ENCODE data around the gene SRGAP1.

The SRGAP1 gene

DNA sequence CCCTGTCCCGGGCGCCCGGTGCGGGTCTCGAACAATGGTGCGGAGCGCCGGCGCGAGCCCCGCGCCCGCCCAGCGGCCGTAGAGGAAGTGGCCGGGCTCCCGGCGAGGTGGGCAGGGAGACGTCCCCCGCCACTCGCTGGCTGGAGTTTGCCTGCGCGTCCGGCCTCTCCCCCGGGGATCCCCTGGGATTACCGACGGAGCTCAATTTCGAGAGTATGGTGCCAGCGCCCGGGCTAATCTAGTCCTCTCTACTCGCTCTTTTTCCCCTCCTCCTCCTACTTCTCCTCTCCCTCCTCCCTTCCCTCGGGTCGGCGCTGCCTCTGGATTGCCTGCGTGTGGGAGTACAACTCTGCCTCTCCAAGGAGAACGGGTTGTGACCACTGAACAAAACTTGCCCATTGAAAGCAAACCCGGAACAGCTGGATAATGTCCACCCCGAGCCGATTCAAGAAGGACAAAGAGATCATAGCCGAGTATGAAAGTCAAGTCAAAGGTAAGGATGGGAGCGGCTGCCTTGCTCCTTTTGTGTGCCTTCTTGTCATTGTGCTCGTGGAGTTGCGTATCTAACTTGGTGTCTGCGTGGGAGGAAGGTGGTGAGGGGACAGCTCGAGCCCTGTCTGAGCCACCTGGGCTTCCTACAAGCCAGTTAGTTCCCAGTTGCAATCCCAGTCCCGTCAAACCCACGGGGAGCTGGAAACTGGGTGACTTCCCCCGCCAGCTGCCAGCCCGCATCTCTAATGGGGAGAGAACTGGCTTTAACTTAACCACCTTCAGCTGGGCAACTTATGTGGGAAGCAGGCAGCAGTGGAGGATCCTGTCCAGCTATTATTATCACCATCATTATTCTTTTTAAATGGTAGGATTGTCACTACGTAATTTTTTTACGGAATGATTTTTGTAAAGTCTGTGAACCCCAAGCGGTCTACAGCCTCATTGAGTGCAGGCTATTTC lies at the start of gene SRGAP1:
SRGAP1 (plus strand) TSS at position 310 of the 951 bp plus-strand sequence; CDS start at position 427, 117 bp downstream.
- Histone ChIP-seq H3K4me1 (ENCODE audit: control insufficient read depth, insufficient read depth, low read length) (peaks cover 7% of the 10 kb centered on the region; the same call in 1 of the 2 replicates), H3K9me3 (ENCODE audit: control insufficient read depth, insufficient read depth, low read length) (no peaks in the 10 kb centered on the region)

DNA sequence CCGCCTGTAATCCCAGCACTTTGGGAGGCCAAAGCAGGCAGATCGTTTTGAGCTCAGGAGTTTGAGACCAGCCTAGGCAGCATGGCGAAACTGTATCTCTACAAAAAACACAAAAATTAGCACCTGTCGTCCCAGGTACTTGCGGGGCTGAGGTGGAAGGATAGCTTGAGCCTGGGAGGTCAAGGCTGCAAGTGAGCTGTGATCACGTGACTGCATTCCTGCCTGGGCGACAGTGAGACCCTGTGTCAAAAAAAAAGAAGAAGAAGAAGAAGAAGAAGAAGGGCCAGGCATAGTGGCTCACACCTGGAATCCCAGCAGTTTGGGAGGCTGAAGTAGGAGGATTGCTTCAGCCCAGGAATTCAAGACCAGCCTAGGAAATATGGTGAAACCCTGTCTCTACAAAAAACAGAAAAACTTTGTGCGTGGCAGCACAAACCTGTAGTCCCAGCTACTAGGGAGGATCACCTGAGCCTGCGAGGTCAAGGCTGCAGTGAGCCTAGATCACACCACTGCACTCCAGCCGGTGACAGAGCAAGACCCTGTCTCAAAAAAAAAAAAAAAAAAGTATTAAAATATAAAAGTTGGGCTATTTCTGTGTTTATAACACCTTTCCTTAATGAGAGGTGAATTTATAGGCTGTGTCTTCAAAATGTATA lies 49.3 kb upstream of the SRGAP1 start:
- H3K9me3 ChIP-seq (ENCODE audit: control insufficient read depth, insufficient read depth, low read length): no peaks in the 10 kb centered on the region
- H3K27ac ChIP-seq (ENCODE audit: low read depth, low read length): no peak overlapping the region
- H3K4me1 ChIP-seq (ENCODE audit: control insufficient read depth, insufficient read depth, low read length): no peaks in the 10 kb centered on the region
- H3K27me3 ChIP-seq (ENCODE audit: control insufficient read depth, insufficient read depth, low read length): no peaks in the 10 kb centered on the region
- H3K4me3 ChIP-seq (ENCODE audit: low read depth, low read length): no peak overlapping the region
- H3K9ac ChIP-seq (ENCODE audit: low read depth, low read length): no peak overlapping the region
- H3K36me3 ChIP-seq (ENCODE audit: control insufficient read depth, insufficient read depth, low read length): peaks cover 12% of the 10 kb centered on the region

More for the DNA sequence above, at the start of gene SRGAP1:
- Histone ChIP-seq H3K9ac (ENCODE audit: low read depth, low read length) (peak within 1 kb of the TSS; percentile 28), H3K27me3 (ENCODE audit: control insufficient read depth, insufficient read depth, low read length) (peaks cover 11% of the 10 kb centered on the region), H3K36me3 (ENCODE audit: control insufficient read depth, insufficient read depth, low read length) (no peaks in the 10 kb centered on the region), H3K4me3 (ENCODE audit: low read depth, low read length) (peak within 1 kb of the TSS; percentile 94), H3K27ac (ENCODE audit: low read depth, low read length) (peak within 1 kb of the TSS; percentile 57)

DNA sequence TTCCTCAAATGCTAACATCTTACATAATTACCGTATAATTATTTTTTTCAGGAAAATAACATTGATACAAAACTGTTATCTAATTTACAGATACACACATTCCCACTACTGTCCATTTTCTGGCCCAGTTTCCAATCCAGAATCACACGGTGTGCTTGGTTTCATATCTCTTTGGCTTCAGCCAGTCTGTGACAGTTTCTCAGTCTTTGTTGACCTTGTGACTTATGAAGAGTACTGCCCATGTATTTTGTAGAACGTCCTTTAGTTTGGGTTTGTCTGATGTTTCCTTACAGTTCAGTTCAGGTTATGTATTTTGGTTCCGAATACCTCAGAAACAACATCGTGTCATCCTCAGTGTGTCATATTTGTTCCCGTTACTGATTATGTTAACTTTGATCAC lies 48.6 kb upstream of the SRGAP1 start:
- Histone ChIP-seq H3K36me3 (ENCODE audit: control insufficient read depth, insufficient read depth, low read length) (peaks cover 6% of the 10 kb centered on the region; the same call in 1 of the 2 replicates), H3K9ac (ENCODE audit: low read depth, low read length) (no peak overlapping the region), H3K4me3 (ENCODE audit: low read depth, low read length) (no peak overlapping the region), H3K4me1 (ENCODE audit: control insufficient read depth, insufficient read depth, low read length) (no peaks in the 10 kb centered on the region), H3K9me3 (ENCODE audit: control insufficient read depth, insufficient read depth, low read length) (no peaks in the 10 kb centered on the region), H3K27ac (ENCODE audit: low read depth, low read length) (no peak overlapping the region), H3K27me3 (ENCODE audit: control insufficient read depth, insufficient read depth, low read length) (no peaks in the 10 kb centered on the region)

DNA sequence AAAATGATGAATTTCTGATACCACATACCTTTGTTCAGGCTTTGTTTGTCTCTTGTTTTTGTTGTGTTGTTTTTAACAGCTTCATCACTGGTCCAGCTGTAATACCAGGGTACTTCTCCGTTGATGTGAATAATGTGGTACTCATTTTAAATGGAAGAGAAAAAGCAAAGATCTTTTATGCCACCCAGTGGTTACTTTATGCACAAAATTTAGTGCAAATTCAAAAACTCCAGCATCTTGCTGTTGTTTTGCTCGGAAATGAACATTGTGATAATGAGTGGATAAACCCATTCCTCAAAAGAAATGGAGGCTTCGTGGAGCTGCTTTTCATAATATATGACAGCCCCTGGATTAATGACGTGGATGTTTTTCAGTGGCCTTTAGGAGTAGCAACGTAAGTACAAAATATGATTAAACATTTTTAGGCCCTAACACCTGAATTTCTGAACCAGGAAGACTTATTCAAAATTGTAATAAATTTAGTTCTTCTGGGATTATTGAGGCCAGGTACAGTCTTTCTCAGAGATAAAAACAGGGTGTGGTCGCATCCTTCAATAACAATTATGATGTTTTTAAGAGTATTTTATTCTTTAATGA lies 42.4 kb upstream of the SRGAP1 start:
- Histone ChIP-seq H3K36me3 (ENCODE audit: control insufficient read depth, insufficient read depth, low read length) (peaks cover 7% of the 10 kb centered on the region; the same call in 1 of the 2 replicates), H3K27me3 (ENCODE audit: control insufficient read depth, insufficient read depth, low read length) (no peaks in the 10 kb centered on the region), H3K4me1 (ENCODE audit: control insufficient read depth, insufficient read depth, low read length) (no peaks in the 10 kb centered on the region), H3K9ac (ENCODE audit: low read depth, low read length) (no peak overlapping the region), H3K4me3 (ENCODE audit: low read depth, low read length) (no peak overlapping the region), H3K9me3 (ENCODE audit: control insufficient read depth, insufficient read depth, low read length) (no peaks in the 10 kb centered on the region), H3K27ac (ENCODE audit: low read depth, low read length) (no peak overlapping the region)

DNA sequence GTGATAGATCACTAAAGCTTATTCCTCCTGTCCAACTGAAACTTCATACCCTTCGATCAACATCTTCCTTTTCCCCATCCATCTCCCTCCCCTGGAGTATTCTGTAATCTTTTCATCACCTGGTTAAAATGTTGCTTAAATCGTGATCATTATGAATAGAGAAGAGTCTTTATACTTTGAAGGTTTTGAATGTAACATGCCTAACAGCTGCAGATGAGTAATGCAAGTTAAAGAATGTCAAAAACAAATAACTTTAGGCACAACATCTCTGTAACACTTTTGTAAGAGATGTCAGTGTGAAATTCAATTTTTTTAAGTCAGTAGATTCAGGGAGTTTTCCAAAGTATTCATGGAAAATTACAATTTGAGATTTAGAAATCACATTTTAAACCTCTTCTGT lies 39.8 kb upstream of the SRGAP1 start:
- Histone ChIP-seq H3K9ac (ENCODE audit: low read depth, low read length) (no peak overlapping the region), H3K4me3 (ENCODE audit: low read depth, low read length) (no peak overlapping the region), H3K9me3 (ENCODE audit: control insufficient read depth, insufficient read depth, low read length) (no peaks in the 10 kb centered on the region), H3K27me3 (ENCODE audit: control insufficient read depth, insufficient read depth, low read length) (no peaks in the 10 kb centered on the region), H3K27ac (ENCODE audit: low read depth, low read length) (no peak overlapping the region), H3K36me3 (ENCODE audit: control insufficient read depth, insufficient read depth, low read length) (peaks cover 14% of the 10 kb centered on the region; the same call in 1 of the 2 replicates), H3K4me1 (ENCODE audit: control insufficient read depth, insufficient read depth, low read length) (no peaks in the 10 kb centered on the region)

DNA sequence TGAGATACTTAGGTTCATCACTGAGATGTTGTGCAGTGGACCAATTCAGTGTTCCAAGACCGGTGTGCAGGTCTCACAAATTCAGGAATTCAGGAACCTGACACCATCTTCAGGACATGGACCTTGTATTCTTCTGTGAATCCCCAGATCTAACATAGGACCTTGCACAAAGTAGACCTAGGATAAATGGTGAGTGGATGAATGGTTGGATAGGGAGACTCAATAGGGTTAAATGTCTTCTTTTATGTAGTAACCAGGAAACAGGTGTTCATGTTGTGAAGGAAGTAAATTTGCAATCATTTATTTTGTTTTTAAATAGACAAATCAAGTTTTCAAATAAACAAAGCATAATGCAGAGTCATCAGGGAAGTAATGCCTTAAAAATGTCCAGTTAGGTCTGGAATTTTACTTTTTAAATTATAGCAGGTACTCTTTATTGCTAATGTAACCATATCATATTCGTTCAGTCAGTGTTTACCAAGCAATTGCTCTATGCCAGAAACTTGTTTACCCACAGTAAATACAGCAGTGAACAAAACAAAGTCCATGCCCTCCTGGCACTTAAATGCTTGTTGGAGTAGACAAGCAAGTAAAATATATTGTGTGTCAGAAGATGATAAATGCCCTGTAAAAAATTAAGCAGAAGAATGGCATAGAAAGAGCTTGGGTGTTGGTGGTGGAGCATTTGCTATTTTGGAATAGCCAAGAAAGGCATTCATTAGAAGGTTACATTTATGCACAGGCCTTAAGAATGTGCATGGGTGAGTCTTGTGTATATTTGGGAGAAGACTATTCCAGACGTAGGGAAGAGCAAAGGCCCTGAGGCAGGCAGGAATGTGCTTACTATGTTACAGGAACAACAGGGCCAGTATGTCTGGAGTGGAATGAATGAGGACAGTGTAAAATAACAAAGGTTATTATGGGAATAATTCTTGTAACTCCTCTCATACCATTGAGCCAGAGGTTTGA lies 38.5 kb upstream of the SRGAP1 start:
- H3K9ac ChIP-seq (ENCODE audit: low read depth, low read length): no peak overlapping the region
- H3K36me3 ChIP-seq (ENCODE audit: control insufficient read depth, insufficient read depth, low read length): peaks cover 14% of the 10 kb centered on the region; the same call in 1 of the 2 replicates
- H3K27me3 ChIP-seq (ENCODE audit: control insufficient read depth, insufficient read depth, low read length): no peaks in the 10 kb centered on the region
- no peak overlapping the region for H3K4me3 ChIP-seq (ENCODE audit: low read depth, low read length)
- no peak overlapping the region for H3K27ac ChIP-seq (ENCODE audit: low read depth, low read length)
- H3K4me1 ChIP-seq (ENCODE audit: control insufficient read depth, insufficient read depth, low read length): no peaks in the 10 kb centered on the region
- H3K9me3 ChIP-seq (ENCODE audit: control insufficient read depth, insufficient read depth, low read length): no peaks in the 10 kb centered on the region

DNA sequence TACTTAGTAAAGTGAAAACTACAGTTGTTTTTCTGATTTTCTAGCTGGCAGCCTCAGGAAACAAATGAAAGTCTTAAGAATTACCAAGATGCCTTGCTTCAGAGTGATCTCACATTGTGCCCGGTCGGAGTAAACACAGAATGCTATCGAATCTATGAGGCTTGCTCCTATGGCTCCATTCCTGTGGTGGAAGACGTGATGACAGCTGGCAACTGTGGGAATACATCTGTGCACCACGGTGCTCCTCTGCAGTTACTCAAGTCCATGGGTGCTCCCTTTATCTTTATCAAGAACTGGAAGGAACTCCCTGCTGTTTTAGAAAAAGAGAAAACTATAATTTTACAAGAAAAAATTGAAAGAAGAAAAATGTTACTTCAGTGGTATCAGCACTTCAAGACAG lies 35.9 kb upstream of the SRGAP1 start:
- Histone ChIP-seq H3K27ac (ENCODE audit: low read depth, low read length) (no peak overlapping the region), H3K9me3 (ENCODE audit: control insufficient read depth, insufficient read depth, low read length) (no peaks in the 10 kb centered on the region), H3K36me3 (ENCODE audit: control insufficient read depth, insufficient read depth, low read length) (peaks cover 14% of the 10 kb centered on the region; the same call in 1 of the 2 replicates), H3K9ac (ENCODE audit: low read depth, low read length) (no peak overlapping the region), H3K27me3 (ENCODE audit: control insufficient read depth, insufficient read depth, low read length) (no peaks in the 10 kb centered on the region), H3K4me1 (ENCODE audit: control insufficient read depth, insufficient read depth, low read length) (no peaks in the 10 kb centered on the region), H3K4me3 (ENCODE audit: low read depth, low read length) (no peak overlapping the region)

DNA sequence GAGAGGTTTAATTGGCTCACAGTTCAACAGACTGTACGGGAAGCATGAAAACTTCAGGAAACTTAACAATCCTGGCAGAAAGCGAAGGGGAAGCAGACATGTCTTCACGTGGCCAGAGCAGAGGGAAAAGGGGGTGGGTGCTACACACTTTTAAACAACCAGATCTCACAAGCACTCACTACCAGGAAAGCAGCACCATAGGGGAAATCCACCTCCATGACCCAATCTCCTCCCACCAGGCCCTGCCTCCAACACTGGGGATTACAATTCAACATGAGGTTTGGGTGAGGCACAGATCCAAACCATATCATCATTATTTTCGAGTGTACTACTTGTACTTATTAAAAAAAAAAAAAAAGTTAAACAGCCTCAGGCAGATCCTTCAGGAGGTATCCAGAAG lies 34.9 kb upstream of the SRGAP1 start:
- H3K27me3 ChIP-seq (ENCODE audit: control insufficient read depth, insufficient read depth, low read length): no peaks in the 10 kb centered on the region

DNA sequence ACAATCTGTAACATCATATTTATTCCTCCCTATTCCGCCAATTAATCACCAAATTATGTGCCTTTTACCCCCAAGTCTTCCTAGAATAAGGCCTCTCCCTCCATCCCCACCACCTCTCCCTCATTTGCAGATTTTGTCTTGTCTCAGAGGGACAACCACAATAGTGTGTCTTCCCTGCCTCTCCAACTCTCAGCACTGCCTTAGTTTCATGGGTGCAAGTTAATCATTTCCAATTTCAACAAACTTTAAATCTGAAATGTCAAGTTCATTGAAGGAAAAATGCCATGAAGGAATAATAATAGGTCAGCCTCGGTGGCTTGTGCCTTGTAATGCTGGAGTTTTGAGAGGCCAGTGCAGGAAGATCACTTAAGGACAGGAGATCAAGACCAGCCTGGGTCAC lies 33.2 kb upstream of the SRGAP1 start:
- no peaks in the 10 kb centered on the region for H3K27me3 ChIP-seq (ENCODE audit: control insufficient read depth, insufficient read depth, low read length)
- H3K9me3 ChIP-seq (ENCODE audit: control insufficient read depth, insufficient read depth, low read length): no peaks in the 10 kb centered on the region
- H3K9ac ChIP-seq (ENCODE audit: low read depth, low read length): no peak overlapping the region
- peaks cover 6% of the 10 kb centered on the region; the same call in 1 of the 2 replicates for H3K4me1 ChIP-seq (ENCODE audit: control insufficient read depth, insufficient read depth, low read length)
- peaks cover 7% of the 10 kb centered on the region; the same call in 1 of the 2 replicates for H3K36me3 ChIP-seq (ENCODE audit: control insufficient read depth, insufficient read depth, low read length)
- H3K27ac ChIP-seq (ENCODE audit: low read depth, low read length): no peak overlapping the region
- no peak overlapping the region for H3K4me3 ChIP-seq (ENCODE audit: low read depth, low read length)

More for the DNA sequence above, 34.9 kb upstream of the SRGAP1 start:
- Histone ChIP-seq H3K36me3 (ENCODE audit: control insufficient read depth, insufficient read depth, low read length) (peaks cover 14% of the 10 kb centered on the region; the same call in 1 of the 2 replicates), H3K4me1 (ENCODE audit: control insufficient read depth, insufficient read depth, low read length) (peaks cover 6% of the 10 kb centered on the region; the same call in 1 of the 2 replicates), H3K9ac (ENCODE audit: low read depth, low read length) (no peak overlapping the region), H3K9me3 (ENCODE audit: control insufficient read depth, insufficient read depth, low read length) (no peaks in the 10 kb centered on the region), H3K27ac (ENCODE audit: low read depth, low read length) (no peak overlapping the region), H3K4me3 (ENCODE audit: low read depth, low read length) (no peak overlapping the region)

DNA sequence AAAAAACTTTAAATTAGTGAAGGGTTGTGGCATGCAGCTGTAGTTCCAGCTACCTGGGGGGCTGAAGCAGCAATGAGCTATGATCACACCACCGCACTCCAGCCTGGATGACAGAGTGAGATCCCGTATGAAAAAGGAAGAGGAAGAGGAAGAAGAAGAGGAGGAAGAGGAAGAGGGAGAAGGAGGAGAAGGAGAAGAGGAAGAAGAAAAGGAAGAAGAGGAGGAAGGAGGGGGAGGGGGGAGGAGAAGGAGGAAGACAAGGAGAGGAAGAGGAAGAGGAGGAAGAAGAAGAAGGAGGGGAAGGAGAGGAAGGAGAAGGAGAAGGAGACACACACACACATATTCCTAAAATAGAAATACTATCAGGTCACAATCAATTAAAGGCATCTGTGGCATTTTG lies 32.7 kb upstream of the SRGAP1 start:
- H3K27me3 ChIP-seq (ENCODE audit: control insufficient read depth, insufficient read depth, low read length): no peaks in the 10 kb centered on the region
- no peak overlapping the region for H3K9ac ChIP-seq (ENCODE audit: low read depth, low read length)
- no peak overlapping the region for H3K27ac ChIP-seq (ENCODE audit: low read depth, low read length)

More for the DNA sequence above, 32.7 kb upstream of the SRGAP1 start:
- Histone ChIP-seq H3K4me1 (ENCODE audit: control insufficient read depth, insufficient read depth, low read length) (peaks cover 6% of the 10 kb centered on the region; the same call in 1 of the 2 replicates), H3K9me3 (ENCODE audit: control insufficient read depth, insufficient read depth, low read length) (no peaks in the 10 kb centered on the region), H3K36me3 (ENCODE audit: control insufficient read depth, insufficient read depth, low read length) (peaks cover 7% of the 10 kb centered on the region; the same call in 1 of the 2 replicates), H3K4me3 (ENCODE audit: low read depth, low read length) (no peak overlapping the region)

Measured in HUES48 (cell line).